Myocyte (in vitro differentiated cells): ENCODE data around the gene IPO13. TPM values are rescaled to one million over a fixed set of nuclear protein-coding genes. Genes with fewer than 3 reads are reported as not detected.

ENCODE experiments used
- DNase-seq: peaks from one replicate; pipeline ENCODE4 v3.0.0-alpha.2; 2012; ENCODE audit warnings: low read depth
- total RNA-seq: library from RNA; depleted of rRNA; stranded (reverse); fragments of >200 nt; gene quantifications from 2 replicates; pipeline ENCODE4 v1.2.3, GENCODE V29; 2014

IPO13 gene
- total RNA-seq, 1 donor from 2014 or later, result 55.5 TPM

GRCh38 chr1:44002606-44003157 lies 55.9 kb downstream of the IPO13 start:
- no peak for DNase-seq

- DNase-seq, result no peak
These were observed 61.5 kb downstream of the IPO13 start for GRCh38 chr1:44008259-44008658.

- DNase-seq, result no peak
These were observed 64.3 kb downstream of the IPO13 start for GRCh38 chr1:44010935-44011471.

GRCh38 chr1:44012404-44012803 lies 65.7 kb downstream of the IPO13 start:
- DNase-seq, result no peak

- no peak for DNase-seq
These were observed 66.3 kb downstream of the IPO13 start for GRCh38 chr1:44012941-44013609.

GRCh38 chr1:44013949-44014348 lies 67.2 kb downstream of the IPO13 start:
- DNase-seq, result no peak

- no peak for DNase-seq
These were observed 67.8 kb downstream of the IPO13 start for GRCh38 chr1:44014365-44015104.

- no peak for DNase-seq
These were observed 68.5 kb downstream of the IPO13 start for GRCh38 chr1:44015206-44015605.

GRCh38 chr1:44016041-44016889 lies 69.5 kb downstream of the IPO13 start:
- DNase-seq, result no peak

- no peak for DNase-seq
These were observed 70.2 kb downstream of the IPO13 start for GRCh38 chr1:44016890-44017400.

Other genes starting within 250 kb of the IPO13 start
- 29.2 and 33.7 TPM in 2 replicates for gene ST3GAL3, start 239.4 kb upstream of the IPO13 start, total RNA-seq
- gene ARTN, start 13.1 kb upstream of the IPO13 start, total RNA-seq, result 0.80 and 6.9 TPM in 2 replicates
- 34.2 and 36.3 TPM in 2 replicates for gene DPH2, start 23.1 kb downstream of the IPO13 start, total RNA-seq
- gene ATP6V0B, start 28.0 kb downstream of the IPO13 start, total RNA-seq, result 211 and 236 TPM in 2 replicates
- gene B4GALT2, start 32.3 kb downstream of the IPO13 start, total RNA-seq, result 83.0 and 84.4 TPM in 2 replicates
- gene CCDC24, start 44.6 kb downstream of the IPO13 start, total RNA-seq, result 1.5 and 3.4 TPM in 2 replicates
- gene SLC6A9, start 84.5 kb downstream of the IPO13 start, total RNA-seq, result 0.42 and 1.2 TPM in 2 replicates
- not detected in 2 replicates for gene KLF17, start 171.9 kb downstream of the IPO13 start, total RNA-seq
- not detected in 2 replicates for gene KLF18, start 194.7 kb downstream of the IPO13 start, total RNA-seq